ENCODE results near the gene MFGE8. TPM values are rescaled to one million over a fixed set of nuclear protein-coding genes. Genes with fewer than 3 reads are reported as not detected.

Gene MFGE8
- total RNA-seq, 4 donors from 2014 or later: 496 to 734 (median 508) TPM

- Histone ChIP-seq H3K27ac (no peak overlapping the region), H3K9me3 (no peaks in the 10 kb centered on the region), H3K4me3 (no peak overlapping the region), H3K36me3 (peaks cover 0 to 70% of the 10 kb centered on the region in 2 donors), H3K4me1 (peaks cover 2 to 46% (median 29%) of the 10 kb centered on the region in 3 donors), H3K27me3 (no peaks in the 10 kb centered on the region)
- TF ChIP-seq POLR2A (IDR thresholded peaks at IDR 0.05) (no peak), POLR2AphosphoS5 (IDR thresholded peaks at IDR 0.05) (no peak)
- no peak for ATAC-seq
- WGBS, 2 donors (ENCODE audit: low coverage in 1 of 2): 79 to 95% methylated on average over 7 of the region's 15 CpGs
Measured at GRCh38 chr15:88901508-88902220, 11.5 kb downstream of the MFGE8 start.

- Histone ChIP-seq H3K9me3 (no peaks in the 10 kb centered on the region), H3K27ac (no peak overlapping the region), H3K27me3 (no peaks in the 10 kb centered on the region), H3K36me3 (peaks cover 0 to 63% of the 10 kb centered on the region in 2 donors), H3K4me1 (peaks cover 2 to 49% (median 33%) of the 10 kb centered on the region in 3 donors), H3K4me3 (no peak overlapping the region)
- no peak for ATAC-seq
- TF ChIP-seq POLR2A (IDR thresholded peaks at IDR 0.05) (no peak), EP300 (IDR thresholded peaks at IDR 0.05) (no peak), POLR2AphosphoS5 (IDR thresholded peaks at IDR 0.05) (no peak), CTCF (IDR thresholded peaks at IDR 0.05) (no peak)
- WGBS, 2 donors (ENCODE audit: low coverage in 1 of 2): 85 to 90% methylated on average over 5 of the region's 5 CpGs
Measured at GRCh38 chr15:88900982-88901418, 12.2 kb downstream of the MFGE8 start.

GRCh38 chr15:88900309-88900981, 12.7 kb downstream of the MFGE8 start:
- 81 to 96% methylated on average over 5 to 11 of the region's 12 CpGs for WGBS, 2 donors (ENCODE audit: low coverage in 1 of 2)
- Histone ChIP-seq H3K27ac (peak overlapping the region in 2 of 4 donors; percentile 18 to 36), H3K4me1 (peaks cover 2 to 49% (median 28%) of the 10 kb centered on the region in 3 donors), H3K9me3 (no peaks in the 10 kb centered on the region), H3K36me3 (peaks cover 0 to 58% of the 10 kb centered on the region in 2 donors), H3K4me3 (no peak overlapping the region), H3K27me3 (peaks cover under 1% of the 10 kb centered on the region)
- TF ChIP-seq CTCF (IDR thresholded peaks at IDR 0.05) (no peak), POLR2AphosphoS5 (IDR thresholded peaks at IDR 0.05) (no peak), EP300 (IDR thresholded peaks at IDR 0.05) (no peak), POLR2A (IDR thresholded peaks at IDR 0.05) (no peak)
- no peak for ATAC-seq

- peaks cover 0 to 50% of the 10 kb centered on the region in 2 donors for H3K36me3 ChIP-seq
- ATAC-seq: no peak
- no peak overlapping the region for H3K4me3 ChIP-seq
- peak overlapping the region in 2 of 4 donors; percentile 31 to 78 for H3K27ac ChIP-seq
- no peak for TF ChIP-seq CTCF (IDR thresholded peaks at IDR 0.05)
- TF ChIP-seq EP300 (IDR thresholded peaks at IDR 0.05): no peak
- no peak for TF ChIP-seq POLR2AphosphoS5 (IDR thresholded peaks at IDR 0.05)
- no peak for TF ChIP-seq POLR2A (IDR thresholded peaks at IDR 0.05)
- peaks cover 13% of the 10 kb centered on the region for H3K27me3 ChIP-seq
- no peaks in the 10 kb centered on the region for H3K9me3 ChIP-seq
- H3K4me1 ChIP-seq: peaks cover 2 to 49% (median 27%) of the 10 kb centered on the region in 3 donors
- 89 to 100% methylated on average over 2 to 7 of the region's 9 CpGs for WGBS, 2 donors (ENCODE audit: low coverage in 1 of 2)
Measured at GRCh38 chr15:88899251-88899650, 13.9 kb downstream of the MFGE8 start.

- WGBS, 2 donors (ENCODE audit: low coverage in 1 of 2): 91 to 95% methylated on average over 10 to 12 of the region's 15 CpGs
- peak overlapping the region in 2 of 4 donors; percentile 31 to 78 for H3K27ac ChIP-seq
- no peak for ATAC-seq
- H3K4me1 ChIP-seq: peaks cover 2 to 49% (median 27%) of the 10 kb centered on the region in 3 donors
- peaks cover 18% of the 10 kb centered on the region for H3K27me3 ChIP-seq
- no peak overlapping the region for H3K4me3 ChIP-seq
- H3K9me3 ChIP-seq: no peaks in the 10 kb centered on the region
- H3K36me3 ChIP-seq: peaks cover 0 to 45% of the 10 kb centered on the region in 2 donors
- TF ChIP-seq POLR2A (IDR thresholded peaks at IDR 0.05): no peak
- TF ChIP-seq EP300 (IDR thresholded peaks at IDR 0.05): no peak
- TF ChIP-seq POLR2AphosphoS5 (IDR thresholded peaks at IDR 0.05): no peak
- TF ChIP-seq CTCF (IDR thresholded peaks at IDR 0.05): no peak
Measured at GRCh38 chr15:88898736-88899135, 14.4 kb downstream of the MFGE8 start.
